CD4-positive, alpha-beta T cell treated with Interleukin-6 for 4 hours (primary cell): Measurements from ENCODE around the gene NAT9.
A peak's percentile ranks its signal among the peaks of the same experiment; 100 is the strongest.

Experiments
- DNase-seq: peaks from one replicate; pipeline ENCODE4 v3.0.0-alpha.2; 2020; ENCODE audit warnings: mixed read lengths

NAT9 gene

GRCh38 chr17:74804683-74805082, 28.5 kb upstream of the NAT9 start:
- DNase-seq = no peak

DNA sequence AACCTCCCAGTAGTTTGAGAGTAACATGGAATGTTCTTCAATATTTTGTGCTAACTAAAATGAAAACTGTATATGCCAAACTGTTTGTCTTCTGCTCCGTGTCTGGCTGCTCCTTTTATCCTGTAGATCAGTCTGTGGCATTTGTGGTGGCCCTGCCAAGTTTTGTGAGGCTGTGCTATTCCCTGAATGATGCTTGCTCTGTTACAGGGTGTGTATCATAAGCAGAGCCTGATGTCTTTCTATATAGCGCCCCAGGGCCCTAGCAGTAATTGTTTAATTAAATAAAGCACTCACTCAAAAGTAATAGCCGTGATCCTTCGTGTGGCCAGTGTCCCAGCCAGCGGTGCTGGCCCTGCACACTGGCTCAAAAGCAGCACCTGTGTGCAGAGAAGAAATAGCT, 27.8 kb upstream of the NAT9 start:
- no peak for DNase-seq

DNA sequence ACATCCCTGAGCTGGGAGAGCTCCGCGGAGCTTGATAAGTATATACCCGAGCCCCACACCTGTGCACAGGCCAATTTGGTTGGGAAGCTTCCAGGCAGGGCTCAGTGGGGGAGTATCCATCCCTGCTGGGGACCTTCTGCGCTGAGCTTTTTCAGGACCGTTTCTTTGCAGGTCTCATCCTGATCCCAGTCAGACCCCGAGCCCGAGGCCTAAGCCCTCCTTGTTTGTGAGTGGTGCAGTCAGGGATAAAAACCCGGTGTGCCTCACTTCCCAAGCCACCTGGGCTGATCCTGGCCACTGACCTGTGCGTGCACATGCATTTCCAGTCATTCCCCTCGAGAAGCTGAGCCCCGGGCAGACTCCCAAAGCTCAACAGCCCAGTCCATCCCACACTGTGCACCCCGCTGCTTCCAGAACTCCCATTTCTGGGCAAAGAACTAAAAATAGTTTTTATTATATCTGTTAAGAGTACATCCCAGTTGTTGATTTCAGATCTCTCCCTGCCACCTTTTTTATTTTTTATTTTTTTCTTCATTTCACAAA, 27.3 kb upstream of the NAT9 start:
- DNase-seq = no peak

DNA sequence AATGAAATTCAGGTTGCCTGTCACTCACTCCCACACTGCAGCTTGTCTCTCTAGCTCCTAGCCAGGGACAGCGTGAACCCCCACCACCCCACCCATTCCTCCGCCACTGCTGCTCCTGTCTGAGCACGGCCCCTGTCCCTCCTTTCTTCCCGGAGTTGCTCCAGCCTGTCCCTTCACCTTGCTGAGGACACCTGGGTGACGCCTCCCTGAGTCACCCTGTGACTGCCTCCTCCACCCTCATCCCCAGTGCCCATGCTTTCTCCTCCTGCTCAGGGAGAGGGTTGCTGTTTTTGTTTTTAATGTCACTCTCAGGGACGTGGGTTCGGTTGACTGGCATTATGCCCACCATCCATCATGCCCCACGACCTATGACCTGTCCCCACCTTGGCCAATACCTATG, 25.8 kb upstream of the NAT9 start:
- no peak for DNase-seq

DNA sequence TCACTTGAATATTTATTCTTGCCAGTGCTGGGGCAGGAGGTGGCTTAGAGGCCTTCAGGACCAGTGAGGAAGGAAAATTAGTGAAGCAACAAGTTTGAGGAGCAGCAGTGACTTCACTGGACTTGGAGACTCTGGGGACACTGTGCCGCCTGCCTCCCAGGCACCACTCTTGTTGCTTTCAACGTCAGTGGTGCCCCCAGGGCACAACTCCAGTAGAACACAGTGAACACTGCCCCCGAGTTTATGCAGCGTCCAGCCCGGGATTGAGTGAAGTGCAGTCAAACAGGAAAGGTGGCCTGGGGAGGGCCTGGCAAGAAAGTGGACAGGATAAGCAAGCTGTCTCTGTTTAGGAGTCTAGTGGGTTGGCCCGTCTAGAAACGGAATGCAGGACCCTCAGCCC, 24.4 kb upstream of the NAT9 start:
- DNase-seq = no peak

- no peak for DNase-seq
Measured at GRCh38 chr17:74799097-74799496, 23.0 kb upstream of the NAT9 start.

GRCh38 chr17:74798239-74798707, 22.1 kb upstream of the NAT9 start:
- DNase-seq = no peak

GRCh38 chr17:74797824-74798223, 21.7 kb upstream of the NAT9 start:
- DNase-seq = no peak

- no peak for DNase-seq
Measured at GRCh38 chr17:74796866-74797265, 20.7 kb upstream of the NAT9 start.

- DNase-seq = no peak
Measured at GRCh38 chr17:74796211-74796610, 20.1 kb upstream of the NAT9 start.

GRCh38 chr17:74795327-74796020, 19.3 kb upstream of the NAT9 start:
- no peak for DNase-seq

DNA sequence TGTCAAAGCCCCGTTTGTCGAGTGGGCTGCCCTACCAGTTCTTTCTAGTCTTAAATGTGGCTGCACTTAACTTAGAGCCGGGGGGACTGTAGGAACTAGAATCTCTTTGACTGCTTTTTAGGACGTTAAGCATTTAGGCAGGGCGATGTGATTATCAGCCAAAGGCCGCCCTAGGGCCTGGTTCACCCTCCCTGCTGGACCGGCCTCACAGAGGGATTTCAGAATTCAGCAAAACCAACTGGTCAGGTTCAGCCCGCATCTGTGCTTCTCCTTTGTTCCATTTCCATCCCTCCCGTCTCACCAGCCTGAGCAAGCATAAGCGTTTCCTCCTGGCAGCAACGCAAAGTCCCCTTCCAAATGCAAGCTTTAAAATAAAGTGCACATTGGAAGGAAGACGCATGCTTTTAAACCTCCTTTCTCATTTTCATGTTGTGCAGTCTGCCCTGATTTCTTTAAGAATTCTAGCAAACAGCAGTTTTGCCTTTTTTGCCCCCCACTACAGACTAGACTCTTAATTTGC, 16.5 kb upstream of the NAT9 start:
- DNase-seq = no peak

- DNase-seq = peak; percentile 19
Measured at GRCh38 chr17:74790161-74791058, 14.3 kb upstream of the NAT9 start.

DNA sequence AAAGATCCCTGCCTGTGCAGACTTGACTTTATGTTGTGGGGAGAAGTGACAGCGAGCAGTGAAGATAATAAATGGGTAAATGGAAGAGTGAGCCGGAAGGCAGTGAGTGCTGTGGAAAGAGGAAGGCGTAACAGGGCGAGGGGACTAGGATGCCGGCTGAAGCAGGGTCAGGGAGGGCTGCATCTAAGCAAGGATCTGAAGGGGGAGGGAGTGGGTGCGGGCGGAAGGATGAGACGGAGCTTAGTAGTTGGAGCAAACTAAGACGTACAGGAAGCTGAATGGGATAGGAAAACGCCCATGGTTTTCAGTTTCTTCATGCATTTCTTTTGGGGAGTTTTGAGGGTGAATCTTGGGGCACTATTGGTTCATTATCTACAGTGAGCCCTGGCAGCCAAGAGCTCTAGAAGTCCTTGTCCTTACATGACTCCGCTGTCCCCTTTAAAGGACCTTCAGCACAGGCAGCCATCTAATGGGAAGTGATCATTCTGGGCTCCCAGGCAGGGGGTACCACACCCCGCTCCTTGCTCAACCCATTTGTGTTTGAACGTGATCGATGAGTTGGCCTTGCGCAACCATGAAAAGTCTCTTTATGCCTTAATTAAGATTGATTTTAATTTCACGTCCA, 10.4 kb upstream of the NAT9 start:
- DNase-seq = peak; percentile 16

DNA sequence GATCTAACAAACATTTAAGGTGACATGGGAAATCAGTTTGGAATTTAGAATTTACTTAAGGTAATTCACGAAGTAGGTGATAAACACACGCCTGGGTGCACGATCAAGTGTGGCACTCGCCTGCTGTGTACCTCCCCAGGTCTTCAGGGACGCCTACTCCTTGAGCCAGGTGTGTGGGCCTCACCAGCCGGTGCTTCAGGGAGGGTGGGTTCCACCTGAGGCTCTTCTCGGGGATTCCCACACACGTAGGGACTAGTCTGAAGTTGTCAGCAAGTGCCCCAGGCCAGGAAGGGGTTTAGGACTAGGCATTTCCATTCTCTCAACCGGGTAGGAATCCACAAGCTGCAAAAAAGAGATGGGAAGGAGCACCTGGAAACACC, 9.8 kb upstream of the NAT9 start:
- DNase-seq = no peak

DNA sequence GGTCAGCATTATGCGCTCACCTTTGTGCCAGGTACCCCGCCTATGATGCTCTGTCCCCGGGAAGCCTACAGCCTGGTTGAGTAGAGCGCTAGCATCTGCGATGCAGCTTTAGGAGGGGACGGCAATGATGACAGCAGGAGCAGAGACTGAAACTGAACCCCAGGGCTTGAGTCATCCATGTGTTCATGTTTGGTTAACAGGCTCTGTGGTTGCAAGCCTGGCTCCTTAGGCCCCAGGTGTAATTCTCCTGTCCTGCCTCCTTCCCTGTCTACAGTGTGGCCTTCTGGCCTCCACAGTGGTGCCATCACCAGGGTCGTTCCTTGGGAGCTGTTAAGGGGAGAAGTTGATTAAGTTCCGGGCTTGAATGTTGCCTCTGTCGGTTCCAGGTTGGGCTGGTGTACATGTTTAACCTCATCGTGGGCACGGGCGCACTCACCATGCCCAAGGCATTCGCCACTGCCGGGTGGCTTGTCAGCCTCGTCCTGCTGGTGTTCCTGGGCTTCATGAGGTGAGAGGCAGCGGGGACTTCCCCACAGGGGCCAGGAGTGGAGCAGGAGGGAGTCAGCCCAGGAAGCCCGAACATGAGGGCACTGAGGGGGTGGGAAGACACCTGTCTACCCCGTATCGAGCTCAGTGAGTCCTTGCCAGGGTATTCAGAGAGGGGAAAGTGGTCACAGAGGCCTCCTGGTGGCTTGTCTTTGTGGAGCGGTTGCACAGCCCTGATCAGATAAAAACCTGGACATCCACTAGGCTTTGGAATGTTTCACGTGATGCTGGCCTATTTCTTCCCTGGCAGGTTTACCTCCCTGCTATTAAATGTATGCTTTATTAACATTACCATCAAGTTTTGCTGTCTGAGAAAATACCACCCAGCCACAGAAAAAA, 9.2 kb upstream of the NAT9 start:
- peak; percentile 15 for DNase-seq

DNA sequence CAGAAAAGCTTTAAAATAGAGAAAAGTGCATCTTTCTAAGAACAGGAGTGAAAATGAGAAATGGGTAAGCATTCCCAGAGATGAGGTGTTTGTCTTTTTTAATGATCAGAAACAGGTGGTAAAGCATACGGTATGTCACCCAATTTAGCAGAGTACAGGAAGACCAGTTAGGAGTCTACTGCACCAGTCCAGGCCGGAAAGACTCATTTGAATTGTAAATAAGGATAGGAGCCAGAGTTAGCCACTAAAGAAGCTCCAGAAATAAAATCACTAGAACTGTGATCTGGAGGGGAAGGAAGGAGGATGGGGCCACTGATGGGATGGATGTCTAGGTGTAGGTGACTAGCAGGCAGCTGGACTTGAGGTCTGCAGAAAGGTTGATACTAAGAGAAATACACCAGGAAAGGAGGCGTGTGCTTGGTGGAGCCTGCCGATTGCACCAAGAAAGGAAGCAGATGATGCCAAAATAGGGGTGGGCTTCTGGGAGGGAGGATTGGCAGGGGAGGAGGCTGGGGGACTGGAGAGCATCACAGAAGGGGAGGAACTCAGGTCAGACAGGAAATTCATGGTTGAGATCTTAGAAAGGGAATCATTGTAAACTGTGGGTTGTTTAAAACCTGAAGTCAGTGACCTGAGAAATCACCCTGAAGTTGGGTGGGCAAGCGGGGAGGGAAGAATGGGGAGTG, 8.1 kb upstream of the NAT9 start:
- DNase-seq = no peak

- no peak for DNase-seq
Measured at GRCh38 chr17:74782571-74782970, 6.4 kb upstream of the NAT9 start.

- no peak for DNase-seq
Measured at GRCh38 chr17:74780443-74781238, 4.5 kb upstream of the NAT9 start.

DNA sequence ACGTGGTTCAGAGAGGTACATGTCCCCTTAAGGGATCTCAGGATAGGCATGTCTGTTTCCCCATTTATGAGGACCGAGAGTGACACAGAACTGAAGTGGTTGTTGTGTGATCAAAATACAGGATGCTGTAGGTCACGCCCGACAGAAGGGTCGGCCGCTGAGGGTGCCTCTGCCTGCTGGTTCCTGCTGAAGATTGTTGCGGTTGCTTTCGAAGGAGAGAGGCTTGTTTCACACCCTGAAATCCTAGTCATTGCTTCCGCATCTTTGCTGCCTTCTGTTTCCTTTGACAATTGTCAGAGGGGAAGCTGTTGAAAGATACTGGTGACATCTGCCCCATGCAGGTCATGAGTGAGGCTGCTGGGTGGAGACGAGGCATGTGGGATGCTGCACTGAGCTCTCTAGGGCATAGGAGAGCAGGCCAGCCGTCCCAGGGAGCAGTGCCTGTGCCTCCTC, 3.8 kb upstream of the NAT9 start:
- DNase-seq = peak; percentile 78

GRCh38 chr17:74779501-74779900, 3.4 kb upstream of the NAT9 start:
- DNase-seq = no peak
